Stimulated activated CD4-positive, alpha-beta T cell treated with anti-CD3 and anti-CD28 coated beads, Interleukin-1b, Interleukin-23, amount 100 ng/mL, for 24 hours (primary cell): Measurements from ENCODE around the gene SERBP1.

Experiments
- DNase-seq, 4 experiments: peaks; one replicate each; pipeline ENCODE4 v3.0.0-alpha.2; 2020; ENCODE audit warnings: low read depth in 4 of 4, low spot score in 1 of 4

The SERBP1 gene

GRCh38 chr1:67408148-67408547 is 22.1 kb downstream of the SERBP1 start:
- DNase-seq = no peak

GRCh38 chr1:67407498-67407897 is 22.7 kb downstream of the SERBP1 start:
- DNase-seq = no peak

- DNase-seq = no peak
Measured at GRCh38 chr1:67405473-67406245, 24.5 kb downstream of the SERBP1 start.

GRCh38 chr1:67404212-67404620 is 26.0 kb downstream of the SERBP1 start:
- no peak for DNase-seq

GRCh38 chr1:67401443-67401842 is 28.8 kb downstream of the SERBP1 start:
- no peak for DNase-seq

DNA sequence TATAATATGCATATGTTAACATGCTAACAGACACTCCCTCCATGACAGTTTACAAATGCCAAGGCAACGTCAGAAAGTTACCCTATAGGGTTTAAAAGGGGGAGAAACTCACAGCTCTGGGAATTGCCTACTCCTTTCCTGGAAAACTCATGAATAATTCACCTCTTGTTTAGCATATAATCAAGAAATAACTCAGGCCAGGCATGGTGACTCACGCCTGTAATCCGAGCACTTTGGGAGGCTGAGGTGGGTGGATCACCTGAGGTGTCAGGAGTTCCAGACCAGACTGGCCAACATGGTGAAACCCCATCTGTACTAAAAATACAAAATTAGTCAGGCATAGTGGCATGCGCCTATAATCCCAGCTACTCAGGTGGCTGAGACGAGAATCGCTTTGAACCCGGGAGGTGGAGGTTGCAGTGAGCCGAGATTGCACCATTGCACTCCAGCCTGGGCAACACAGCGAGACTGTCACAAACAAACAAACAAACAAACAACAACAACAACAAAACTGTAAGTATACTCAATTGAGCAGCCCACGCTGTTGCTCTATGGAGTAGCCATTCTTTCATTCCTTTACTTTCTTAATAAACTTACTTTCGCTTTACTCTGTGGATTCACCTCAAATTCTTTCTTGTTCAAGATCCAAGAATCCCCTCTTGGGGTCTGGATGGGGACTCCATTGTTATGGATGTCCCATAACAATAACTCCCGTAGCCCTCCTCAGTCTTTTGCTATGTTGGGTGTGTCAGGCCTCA is 30.0 kb downstream of the SERBP1 start:
- DNase-seq = peak in 3 of 4 experiments; percentile 10 to 65 (median 21)

DNA sequence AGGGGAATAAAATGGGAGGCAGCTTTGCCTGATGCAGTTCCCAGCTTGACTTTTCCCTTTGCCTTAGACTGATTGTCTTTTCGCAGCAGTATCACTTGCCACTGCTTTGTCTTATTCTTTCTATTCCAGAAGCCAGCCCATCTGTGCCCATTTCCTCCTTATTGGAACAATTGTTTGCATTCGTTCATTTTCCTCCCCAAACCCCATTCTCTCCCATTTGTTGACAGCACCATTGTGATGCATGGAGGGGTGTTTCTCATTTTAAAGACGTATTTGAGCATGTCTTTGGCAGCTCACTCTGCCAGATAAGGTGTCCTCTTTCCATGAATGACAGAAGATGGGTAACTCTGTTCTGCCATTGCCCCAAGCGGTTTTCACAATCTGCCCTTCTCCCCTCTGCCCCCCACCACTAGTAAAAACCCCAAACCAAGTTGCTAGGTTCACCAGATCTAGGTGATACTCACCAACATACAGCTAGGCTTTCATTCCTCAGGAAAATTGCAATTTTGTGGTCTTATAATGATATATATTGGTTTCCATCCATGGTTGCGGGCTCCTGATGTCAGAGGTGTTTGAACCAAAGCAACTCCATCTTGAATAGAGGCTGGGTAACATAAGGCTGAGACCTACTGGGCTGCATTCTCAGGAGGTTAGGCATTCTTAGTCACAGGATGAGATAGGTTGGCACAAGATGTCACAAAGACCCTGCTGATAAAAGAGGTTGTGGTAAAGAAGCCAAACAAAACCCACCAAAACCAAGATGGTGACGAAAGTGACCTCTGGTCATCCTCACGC is 30.8 kb downstream of the SERBP1 start:
- DNase-seq = no peak

- no peak for DNase-seq
Measured at GRCh38 chr1:67394548-67394947, 35.7 kb downstream of the SERBP1 start.

- DNase-seq = no peak
Measured at GRCh38 chr1:67393737-67394136, 36.5 kb downstream of the SERBP1 start.

GRCh38 chr1:67393240-67393639 is 37.0 kb downstream of the SERBP1 start:
- no peak for DNase-seq

DNA sequence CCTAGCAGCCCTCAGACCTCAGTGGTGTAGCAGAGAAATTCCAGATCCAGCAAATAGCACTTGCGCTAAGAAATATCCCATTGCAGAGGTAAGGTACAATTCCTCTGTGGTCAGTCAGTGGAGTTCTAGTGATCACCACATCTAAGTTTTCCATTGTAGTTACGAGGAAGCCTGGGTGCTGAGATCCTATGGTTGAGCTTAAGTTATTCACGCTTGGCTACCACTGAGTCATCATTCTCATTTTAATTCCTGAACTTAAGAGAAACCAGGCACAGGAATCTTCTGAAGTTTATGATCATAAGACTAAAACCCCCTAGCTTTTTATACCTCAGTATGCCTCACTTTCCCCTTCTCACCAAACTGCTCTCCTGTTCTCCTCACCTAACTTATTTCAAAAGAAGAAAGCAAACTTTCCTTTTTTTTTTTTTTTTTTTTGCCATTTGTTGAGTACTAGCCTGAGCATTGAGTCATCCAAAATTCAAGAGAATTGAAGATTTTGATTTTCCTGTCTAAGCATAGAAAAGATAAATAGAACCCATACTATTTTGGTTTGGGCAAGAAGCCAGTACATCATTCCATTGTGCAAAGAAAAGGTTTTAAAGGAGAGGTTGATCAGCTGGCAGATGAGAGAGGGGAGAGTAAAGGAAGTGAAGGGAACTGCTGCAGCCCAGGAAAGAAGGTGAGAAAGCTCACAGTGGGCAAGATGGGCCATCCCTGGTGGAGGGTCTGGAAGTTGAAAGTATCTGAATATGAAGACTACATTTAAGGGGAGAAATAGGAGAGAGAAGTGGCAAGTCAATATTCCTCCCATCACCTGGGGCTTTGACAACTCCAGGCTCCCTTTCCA is 39.9 kb downstream of the SERBP1 start:
- no peak for DNase-seq

DNA sequence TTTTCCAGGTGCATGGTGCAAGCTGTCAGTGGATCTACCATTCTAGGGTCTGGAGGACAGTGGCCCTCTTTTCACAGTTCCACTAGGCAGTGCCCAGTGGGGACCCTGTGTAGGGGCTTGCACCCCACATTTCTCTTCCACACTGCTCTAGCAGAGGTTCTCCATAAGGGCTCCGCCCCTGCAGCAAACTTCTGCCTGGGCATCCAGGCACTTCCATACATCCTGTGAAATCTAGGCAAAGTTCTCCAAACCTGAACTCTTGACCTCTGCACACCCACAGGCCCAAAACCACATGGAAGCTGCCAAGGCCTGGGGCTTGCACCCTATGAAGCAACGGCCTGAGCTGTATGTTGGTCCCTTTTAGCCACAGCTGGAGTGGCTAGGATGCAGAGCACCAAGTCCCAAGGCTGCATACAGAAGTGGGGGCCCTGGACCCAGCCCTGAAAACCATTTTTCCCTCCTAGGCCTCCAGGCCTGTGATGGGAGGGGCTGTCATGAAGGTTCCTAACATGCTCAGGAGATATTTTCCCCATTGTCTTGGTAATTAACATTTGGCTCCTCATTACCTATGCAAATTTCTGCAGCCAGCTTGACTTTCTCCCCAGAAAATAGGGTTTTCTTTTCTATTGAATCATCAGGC is 46.1 kb downstream of the SERBP1 start:
- no peak for DNase-seq

DNA sequence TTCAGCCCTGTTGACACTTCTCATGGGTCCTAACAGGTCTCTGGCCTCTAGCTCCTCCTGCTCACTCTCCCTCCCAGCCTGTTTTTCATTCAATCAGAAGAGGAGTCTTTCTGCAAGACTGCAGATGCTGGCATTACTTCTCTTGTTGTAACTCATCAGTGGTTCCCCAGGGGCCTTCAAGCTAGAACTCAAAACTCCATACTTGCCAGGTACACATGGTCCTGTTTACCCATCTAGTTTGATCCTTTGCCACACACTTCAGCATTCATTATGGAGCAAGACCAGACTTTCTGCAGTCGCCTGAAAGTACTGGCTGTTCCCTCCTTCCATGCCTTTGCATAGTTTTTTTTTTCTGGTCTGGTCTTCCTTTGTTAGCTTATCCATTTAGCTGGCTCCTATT is 47.9 kb downstream of the SERBP1 start:
- DNase-seq = no peak

DNA sequence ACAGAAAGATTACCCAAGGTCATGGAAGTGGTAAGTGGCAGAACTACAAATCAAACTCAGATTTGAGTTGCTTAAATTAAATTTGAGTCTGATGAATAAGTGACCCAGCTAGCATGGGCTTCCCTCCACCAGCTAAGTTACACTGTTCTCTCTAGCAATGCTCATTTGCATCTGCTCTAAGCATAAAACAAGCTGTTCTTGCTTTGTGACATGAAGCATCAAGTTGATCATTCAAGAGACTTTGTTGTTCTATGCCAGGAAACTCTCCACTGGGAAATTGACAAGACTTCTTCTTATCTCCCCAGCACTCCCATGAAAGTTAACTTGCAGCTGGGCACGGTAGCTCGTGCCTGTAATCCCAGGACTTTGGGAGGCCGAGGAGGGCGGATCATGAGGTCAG is 49.0 kb downstream of the SERBP1 start:
- DNase-seq = no peak

- DNase-seq = no peak
Measured at GRCh38 chr1:67377253-67377652, 52.9 kb downstream of the SERBP1 start.

DNA sequence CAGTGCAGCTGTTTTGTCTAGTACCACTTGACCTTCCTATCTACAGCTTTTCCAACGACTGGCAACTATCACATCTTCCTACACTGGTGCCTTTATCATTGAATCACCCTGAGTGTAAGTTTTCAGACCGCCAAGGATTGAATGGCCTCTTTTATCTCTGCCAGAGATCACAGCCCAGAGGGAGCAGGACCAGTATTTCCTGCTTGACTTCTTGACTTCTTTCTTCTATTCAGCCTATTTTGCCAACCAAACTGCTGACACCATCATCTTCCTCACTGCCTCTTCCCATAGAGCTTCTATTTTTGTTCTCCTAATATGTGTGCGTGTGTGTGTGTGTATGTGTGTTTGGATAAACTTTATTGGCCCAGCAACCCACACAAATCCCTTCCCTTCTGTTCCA is 53.8 kb downstream of the SERBP1 start:
- DNase-seq = no peak

GRCh38 chr1:67372898-67373297 is 57.3 kb downstream of the SERBP1 start:
- no peak for DNase-seq

- DNase-seq = no peak
Measured at GRCh38 chr1:67372136-67372535, 58.1 kb downstream of the SERBP1 start.

GRCh38 chr1:67371681-67372080 is 58.5 kb downstream of the SERBP1 start:
- no peak for DNase-seq

DNA sequence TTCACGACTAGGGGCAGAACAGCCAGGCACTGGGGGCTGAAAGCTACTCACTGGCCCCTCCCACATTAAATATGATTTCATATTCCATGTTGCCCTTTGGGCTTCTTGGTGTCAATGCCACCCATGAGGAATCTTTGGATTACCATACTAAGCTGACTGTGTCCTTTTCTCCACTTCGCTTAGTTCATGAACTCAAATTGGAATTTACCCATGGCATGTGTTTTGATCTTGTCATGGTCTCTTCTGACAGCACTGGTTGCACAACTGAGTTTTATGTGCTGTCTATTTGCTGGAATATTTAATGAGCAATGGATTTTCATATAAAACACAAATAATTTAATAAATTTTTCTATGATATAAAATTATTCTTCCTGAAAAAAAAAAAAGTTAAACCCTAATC is 59.2 kb downstream of the SERBP1 start:
- no peak for DNase-seq
